Measurements from ENCODE around the gene FAM151B. TPM values are rescaled to one million over a fixed set of nuclear protein-coding genes. Genes with fewer than 3 reads are reported as not detected.
"Not testable (repeated sequence)": the region's sequence is repeated elsewhere in the genome, so short reads cannot be mapped to it uniquely, and the experiment has no call there.

Gene FAM151B
- total RNA-seq, 6 experiments from 2014 or later: 2.0 to 2.7 (median 2.5) TPM

DNA sequence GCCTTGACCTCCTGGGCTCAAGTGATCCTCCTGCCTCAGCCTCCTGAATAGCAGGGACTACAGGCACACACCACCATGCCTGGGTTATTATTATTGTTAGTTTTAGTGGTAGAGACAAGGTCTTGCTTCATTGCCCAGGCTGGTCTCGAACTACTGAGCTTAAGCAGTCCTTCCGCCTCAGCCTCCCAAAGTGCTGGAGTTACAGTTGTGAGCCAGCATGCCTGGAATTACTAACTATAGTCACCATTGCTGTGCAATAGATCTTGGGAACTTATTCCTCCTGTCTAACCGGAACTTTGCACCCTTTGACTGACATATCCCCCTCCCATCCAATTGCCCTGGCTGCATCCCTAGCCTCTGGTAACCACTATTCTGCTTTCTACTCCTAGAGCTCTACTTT lies 3.4 kb downstream of the FAM151B start:
- no peak overlapping the region for H3K27ac Mint-ChIP-seq
- DNase-seq: no peak
- H3K9me3 Mint-ChIP-seq: no peaks in the 10 kb centered on the region; the same call in 1 of the 2 replicates
- no peak for TF ChIP-seq CTCF (IDR thresholded peaks at IDR 0.05)
- H3K4me1 Mint-ChIP-seq (ENCODE audit: low read depth): peaks cover 22% of the 10 kb centered on the region
- no peaks in the 10 kb centered on the region; the same call in 1 of the 2 replicates for H3K27me3 Mint-ChIP-seq (ENCODE audit: insufficient read depth)
- H3K36me3 Mint-ChIP-seq (ENCODE audit: low read depth): peaks cover 5% of the 10 kb centered on the region; the same call in 1 of the 2 replicates
- no peak overlapping the region for H3K4me3 Mint-ChIP-seq

- TF ChIP-seq CTCF (IDR thresholded peaks at IDR 0.05): no peak
- Mint-ChIP-seq H3K9me3 (no peaks in the 10 kb centered on the region; the same call in 1 of the 2 replicates), H3K4me1 (ENCODE audit: low read depth) (peaks cover 11% of the 10 kb centered on the region), H3K27ac (no peak overlapping the region), H3K36me3 (ENCODE audit: low read depth) (no peaks in the 10 kb centered on the region), H3K27me3 (ENCODE audit: insufficient read depth) (no peaks in the 10 kb centered on the region; the same call in 1 of the 2 replicates), H3K4me3 (no peak overlapping the region)
- no peak for DNase-seq
Measured at GRCh38 chr5:80492741-80493140, 4.8 kb downstream of the FAM151B start.

DNA sequence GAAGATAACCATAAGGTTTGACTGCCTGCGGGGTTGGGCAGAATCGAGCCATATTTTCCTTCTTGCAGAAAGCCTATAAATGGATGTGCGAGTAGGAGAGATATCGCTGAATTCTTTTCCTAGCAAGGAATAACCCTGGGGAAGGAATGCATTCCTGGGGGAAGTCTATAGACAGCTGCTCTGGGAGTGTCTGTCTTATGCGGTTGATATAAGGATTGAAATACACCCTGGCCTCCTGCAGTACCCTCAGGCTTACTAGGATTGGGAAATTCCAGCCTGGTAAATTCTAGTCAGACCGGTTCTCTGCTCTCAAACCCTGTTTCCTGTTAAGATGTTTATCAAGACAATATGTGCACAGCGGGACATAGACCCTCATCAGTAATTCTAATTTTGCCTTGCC lies 5.5 kb downstream of the FAM151B start:
- not testable (repeated sequence) for H3K27me3 Mint-ChIP-seq (ENCODE audit: insufficient read depth); H3K27ac Mint-ChIP-seq; H3K4me3 Mint-ChIP-seq

DNA sequence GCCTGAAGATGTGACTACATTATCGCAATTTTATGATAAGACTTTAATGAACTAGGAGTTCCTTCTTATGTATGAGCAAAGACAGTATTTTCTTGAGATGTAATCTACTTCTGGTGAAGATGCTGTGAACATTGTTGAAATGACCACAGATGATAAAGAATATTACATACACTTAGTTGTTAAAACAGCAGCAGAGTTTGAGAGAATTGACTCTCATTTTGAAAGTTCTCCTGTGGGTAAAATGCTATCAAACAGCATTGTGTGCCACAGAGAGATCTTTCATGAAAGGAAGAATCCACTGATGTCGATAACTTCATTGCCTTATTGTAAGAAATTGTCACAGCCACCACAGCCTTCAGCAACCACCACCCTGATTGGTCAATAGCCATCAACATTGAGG lies 8.0 kb downstream of the FAM151B start:
- Mint-ChIP-seq H3K27me3 (ENCODE audit: insufficient read depth) (no peaks in the 10 kb centered on the region; the same call in 1 of the 2 replicates), H3K27ac (no peak overlapping the region), H3K9me3 (no peaks in the 10 kb centered on the region; the same call in 1 of the 2 replicates), H3K36me3 (ENCODE audit: low read depth) (no peaks in the 10 kb centered on the region), H3K4me3 (no peak overlapping the region), H3K4me1 (ENCODE audit: low read depth) (no peaks in the 10 kb centered on the region)
- TF ChIP-seq CTCF (IDR thresholded peaks at IDR 0.05): no peak
- no peak for DNase-seq

More for the DNA sequence above, 5.5 kb downstream of the FAM151B start:
- H3K4me1 Mint-ChIP-seq (ENCODE audit: low read depth): peaks cover 11% of the 10 kb centered on the region
- DNase-seq; H3K9me3 Mint-ChIP-seq; H3K36me3 Mint-ChIP-seq (ENCODE audit: low read depth): not testable (repeated sequence)

DNA sequence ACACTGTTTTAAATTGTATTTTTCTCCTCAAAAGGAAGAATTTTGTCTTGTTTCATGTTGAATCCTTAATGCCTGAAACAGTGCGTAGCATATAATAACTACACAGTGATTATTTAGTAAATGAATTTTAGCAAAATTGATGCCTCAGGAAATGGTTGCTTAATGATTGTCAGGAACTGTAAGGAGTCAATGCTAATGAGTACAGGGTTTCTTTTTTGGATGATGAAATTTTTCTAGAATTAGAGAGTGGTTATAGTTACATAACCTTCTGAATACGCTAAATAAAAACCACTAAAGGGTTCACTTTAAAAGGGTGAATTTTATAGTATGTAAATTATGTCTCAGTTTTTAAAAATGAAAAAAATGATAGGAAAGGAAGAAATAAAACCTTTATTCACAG lies 14.9 kb downstream of the FAM151B start:
- H3K4me3 Mint-ChIP-seq: no peak overlapping the region
- H3K27ac Mint-ChIP-seq: no peak overlapping the region
- no peaks in the 10 kb centered on the region for H3K36me3 Mint-ChIP-seq (ENCODE audit: low read depth)
- no peaks in the 10 kb centered on the region for H3K27me3 Mint-ChIP-seq (ENCODE audit: insufficient read depth)
- no peak for DNase-seq
- no peaks in the 10 kb centered on the region for H3K9me3 Mint-ChIP-seq
- no peak for TF ChIP-seq CTCF (IDR thresholded peaks at IDR 0.05)
- no peaks in the 10 kb centered on the region for H3K4me1 Mint-ChIP-seq (ENCODE audit: low read depth)

- no peak for DNase-seq
- Mint-ChIP-seq H3K36me3 (ENCODE audit: low read depth) (no peaks in the 10 kb centered on the region), H3K4me3 (no peak overlapping the region), H3K4me1 (ENCODE audit: low read depth) (no peaks in the 10 kb centered on the region), H3K27me3 (ENCODE audit: insufficient read depth) (no peaks in the 10 kb centered on the region), H3K9me3 (no peaks in the 10 kb centered on the region), H3K27ac (no peak overlapping the region)
- no peak for TF ChIP-seq CTCF (IDR thresholded peaks at IDR 0.05)
Measured at GRCh38 chr5:80503641-80504040, 15.7 kb downstream of the FAM151B start.
